ENCODE results near the gene FAM163A. TPM values are rescaled to one million over a fixed set of nuclear protein-coding genes. Genes with fewer than 3 reads are reported as not detected.
"Not testable (repeated sequence)": the region's sequence is repeated elsewhere in the genome, so short reads cannot be mapped to it uniquely, and the experiment has no call there.

FAM163A gene
- total RNA-seq, result under 1 TPM; under 0.01 to 0.50 (median 0.24) TPM

GRCh38 chr1:179742717-179743678 is at the start of gene FAM163A:
Gene FAM163A, plus strand, starts transcription at chr1:179743291. Its CDS starts 69,807 bp downstream, at chr1:179813098.
- 1% methylated on average over 10 of the region's 92 CpGs for WGBS
- no peaks in the 10 kb centered on the region for H3K36me3 ChIP-seq
- no peak for DNase-seq (ENCODE audit: extremely low spot score)
- peaks cover 0 to 11% (median 0%) of the 10 kb centered on the region in 4 donors for H3K9me3 ChIP-seq
- no peak for TF ChIP-seq POLR2AphosphoS5 (IDR thresholded peaks at IDR 0.05)
- TF ChIP-seq POLR2A (IDR thresholded peaks at IDR 0.05; ENCODE audit: low read depth), result no peak
- TF ChIP-seq EP300 (IDR thresholded peaks at IDR 0.05), result no peak
- no peak for TF ChIP-seq CTCF (IDR thresholded peaks at IDR 0.05)
- peaks cover 18 to 23% (median 22%) of the 10 kb centered on the region in 4 donors for H3K4me1 ChIP-seq
- peak within 1 kb of the TSS; percentile 42 to 50 (median 48) for H3K4me3 ChIP-seq
- peaks cover 0 to 59% (median 21%) of the 10 kb centered on the region in 4 donors for H3K27me3 ChIP-seq
- H3K27ac ChIP-seq (replicated peaks in 1 of 4), result no peak within 1 kb of the TSS
- intact Hi-C loops (cut with DNase I), result no loop called here

DNA sequence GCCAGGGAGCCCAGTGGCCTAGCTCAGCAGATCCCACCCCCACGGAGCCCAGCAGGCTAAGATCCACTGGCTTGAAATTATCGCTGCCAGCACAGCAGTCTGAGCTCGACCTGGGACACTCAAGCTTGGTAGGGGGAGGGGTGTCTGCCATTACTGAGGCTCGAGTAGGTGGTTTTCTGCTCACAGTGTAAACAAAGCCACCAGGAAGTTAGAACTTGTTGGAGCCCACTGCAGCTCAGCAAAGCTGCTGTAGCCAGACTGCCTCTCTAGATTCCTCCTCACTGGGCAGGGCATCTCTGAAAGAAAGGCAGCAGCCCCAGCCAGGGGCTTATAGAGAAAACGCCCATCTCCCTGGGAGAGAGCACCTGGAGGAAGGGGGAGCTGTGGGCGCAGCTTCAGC is 48.6 kb upstream of the FAM163A start:
- H3K4me1 ChIP-seq; H3K36me3 ChIP-seq; H3K4me3 ChIP-seq; H3K27ac ChIP-seq (replicated peaks in 1 of 4); DNase-seq (ENCODE audit: extremely low spot score); H3K9me3 ChIP-seq; intact Hi-C loops (cut with DNase I): not testable (repeated sequence)
- peaks cover 0 to 20% (median 0%) of the 10 kb centered on the region in 4 donors for H3K27me3 ChIP-seq
- 58% methylated on average over 2 of the region's 6 CpGs for WGBS

DNA sequence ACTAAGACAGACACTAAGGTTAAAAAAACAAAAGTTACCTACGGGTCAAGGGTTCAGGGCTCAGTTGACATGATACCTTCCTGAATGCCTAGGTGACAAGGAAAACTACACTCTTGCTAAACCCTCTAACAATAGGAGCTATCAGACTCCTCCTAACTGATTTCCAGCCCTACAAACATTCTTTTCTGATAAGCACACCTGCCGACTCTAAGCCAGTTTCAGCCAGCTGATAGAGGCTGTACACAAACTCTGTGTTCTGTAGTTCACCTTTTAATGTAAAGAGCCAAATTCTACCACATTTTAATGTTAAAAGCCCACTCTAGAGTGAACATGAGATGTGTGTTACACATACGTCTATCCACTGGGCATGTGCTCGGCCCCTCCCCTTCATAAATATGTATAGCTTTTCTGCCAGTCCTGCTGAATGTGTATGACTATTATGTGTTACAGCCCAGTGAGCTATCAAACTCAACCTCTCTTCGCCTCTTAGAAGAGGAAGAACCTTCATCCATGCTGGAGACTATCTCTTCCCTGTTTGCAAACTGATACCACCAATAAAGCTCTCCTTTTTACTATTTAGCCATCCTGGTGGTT is 40.0 kb upstream of the FAM163A start:
- WGBS, result 81% methylated on average over 5 of the region's 5 CpGs
- Histone ChIP-seq H3K4me1 (no peaks in the 10 kb centered on the region), H3K27ac (replicated peaks in 1 of 4) (no peak overlapping the region), H3K36me3 (no peaks in the 10 kb centered on the region), H3K4me3 (no peak overlapping the region), H3K9me3 (no peaks in the 10 kb centered on the region), H3K27me3 (no peaks in the 10 kb centered on the region)
- TF ChIP-seq EP300 (IDR thresholded peaks at IDR 0.05) (no peak), CTCF (IDR thresholded peaks at IDR 0.05) (no peak), POLR2AphosphoS5 (IDR thresholded peaks at IDR 0.05) (no peak)
- intact Hi-C loops (cut with DNase I), result no loop called here
- DNase-seq (ENCODE audit: extremely low spot score), result no peak

GRCh38 chr1:179706339-179706941 is 36.7 kb upstream of the FAM163A start:
- H3K9me3 ChIP-seq, result no peaks in the 10 kb centered on the region
- H3K27me3 ChIP-seq, result no peaks in the 10 kb centered on the region
- DNase-seq (ENCODE audit: extremely low spot score), result no peak
- TF ChIP-seq EP300 (IDR thresholded peaks at IDR 0.05), result no peak
- peak; percentile 67 to 71 (median 70) for TF ChIP-seq CTCF (IDR thresholded peaks at IDR 0.05)
- WGBS, result 4% methylated on average over 3 of the region's 3 CpGs
- peaks cover 9 to 14% (median 12%) of the 10 kb centered on the region in 4 donors for H3K4me1 ChIP-seq
- intact Hi-C loops (cut with DNase I), result loop anchor here (1.0 kb wide), 1 partner anchor 102 kb away; no protein-coding TSS in a partner anchor
- no peak overlapping the region for H3K4me3 ChIP-seq
- no peaks in the 10 kb centered on the region for H3K36me3 ChIP-seq
- H3K27ac ChIP-seq (replicated peaks in 1 of 4), result no peak overlapping the region

DNA sequence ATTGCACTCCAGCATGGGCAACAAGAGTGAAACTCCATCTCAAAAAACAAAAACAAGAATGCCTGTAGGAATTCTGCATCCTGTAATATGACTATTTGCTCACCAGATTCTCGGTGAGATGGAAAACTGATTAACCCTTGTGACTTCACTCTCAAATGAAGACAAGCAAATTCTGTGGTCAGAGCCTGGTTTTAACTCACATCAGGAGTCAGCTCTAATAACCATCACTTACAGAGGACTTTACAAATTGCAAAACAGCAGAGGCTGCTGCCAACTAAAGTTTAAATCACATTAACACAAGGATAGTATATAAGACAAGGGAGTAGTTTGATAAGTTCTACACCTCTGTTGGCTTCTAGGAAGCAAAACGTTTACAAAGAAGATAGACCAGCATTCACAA is 35.7 kb upstream of the FAM163A start:
- H3K27me3 ChIP-seq, result no peaks in the 10 kb centered on the region
- no peak overlapping the region for H3K27ac ChIP-seq (replicated peaks in 1 of 4)
- TF ChIP-seq POLR2AphosphoS5 (IDR thresholded peaks at IDR 0.05), result no peak
- TF ChIP-seq POLR2A (IDR thresholded peaks at IDR 0.05; ENCODE audit: low read depth), result no peak
- no peak for TF ChIP-seq EP300 (IDR thresholded peaks at IDR 0.05)
- no peak for TF ChIP-seq CTCF (IDR thresholded peaks at IDR 0.05)
- 58% methylated on average over 2 of the region's 2 CpGs for WGBS
- DNase-seq (ENCODE audit: extremely low spot score), result no peak
- peaks cover 9 to 14% (median 12%) of the 10 kb centered on the region in 4 donors for H3K4me1 ChIP-seq
- H3K4me3 ChIP-seq, result no peak overlapping the region
- H3K9me3 ChIP-seq, result no peaks in the 10 kb centered on the region
- no peaks in the 10 kb centered on the region for H3K36me3 ChIP-seq
- intact Hi-C loops (cut with DNase I), result no loop called here
